Right renal pelvis (tissue), 4 donors: ENCODE results near the gene SLC26A9. TPM values are rescaled to one million over a fixed set of nuclear protein-coding genes. Genes with fewer than 3 reads are reported as not detected.
"Not testable (repeated sequence)": the region's sequence is repeated elsewhere in the genome, so short reads cannot be mapped to it uniquely, and the experiment has no call there.

ENCODE experiments used
- DNase-seq, 4 donors: peaks; one replicate each; pipeline ENCODE4 v3.0.0-alpha.2; 2013; ENCODE audit warnings: low read depth in 4 of 4, low spot score in 3 of 4, missing footprints in 1 of 4
- polyA plus RNA-seq, 4 donors: library from polyadenylated mRNA; unstranded; fragments of 120-200 nt; gene quantifications; one replicate each; pipeline ENCODE4 v1.2.1, GENCODE V29; 2013; ENCODE audit not compliant: insufficient read length in 4 of 4

The SLC26A9 gene
- polyA plus RNA-seq, 4 donors: 0.14 to 0.38 (median 0.31) TPM

- DNase-seq: not testable (repeated sequence)
Observed at GRCh38 chr1:205905095-205905494, 38.2 kb downstream of the SLC26A9 start.

- no peak for DNase-seq
Observed at GRCh38 chr1:205896351-205896750, 46.9 kb downstream of the SLC26A9 start.

- not testable (repeated sequence) for DNase-seq
Observed at GRCh38 chr1:205894119-205894518, 49.1 kb downstream of the SLC26A9 start.

GRCh38 chr1:205892175-205892574 is 51.1 kb downstream of the SLC26A9 start:
- not testable (repeated sequence) for DNase-seq

GRCh38 chr1:205891481-205891880 is 51.8 kb downstream of the SLC26A9 start:
- DNase-seq: not testable (repeated sequence)

- DNase-seq: not testable (repeated sequence)
Observed at GRCh38 chr1:205890631-205891030, 52.6 kb downstream of the SLC26A9 start.

GRCh38 chr1:205889706-205890105 is 53.5 kb downstream of the SLC26A9 start:
- DNase-seq: not testable (repeated sequence)

GRCh38 chr1:205889006-205889405 is 54.2 kb downstream of the SLC26A9 start:
- not testable (repeated sequence) for DNase-seq

- DNase-seq: no peak
Observed at GRCh38 chr1:205883792-205884191, 59.5 kb downstream of the SLC26A9 start.

- DNase-seq: no peak
Observed at GRCh38 chr1:205880923-205881322, 62.3 kb downstream of the SLC26A9 start.

- no peak for DNase-seq
Observed at GRCh38 chr1:205879974-205880373, 63.3 kb downstream of the SLC26A9 start.

GRCh38 chr1:205878026-205878425 is 65.2 kb downstream of the SLC26A9 start:
- no peak for DNase-seq

GRCh38 chr1:205873148-205873547 is 70.1 kb downstream of the SLC26A9 start:
- DNase-seq: not testable (repeated sequence)

GRCh38 chr1:205870236-205870635 is 73.0 kb downstream of the SLC26A9 start:
- DNase-seq: no peak

Other genes with a start within 250 kb of the SLC26A9 start
- 100 to 1,000 TPM; 327 to 402 (median 367) TPM for gene NUCKS1, start 193.3 kb downstream of the SLC26A9 start, polyA plus RNA-seq
- 10 to 100 TPM; 27.1 to 37.2 (median 34.1) TPM for gene RAB29, start 168.0 kb downstream of the SLC26A9 start, polyA plus RNA-seq
- gene SLC41A1, start 130.3 kb downstream of the SLC26A9 start, polyA plus RNA-seq: 10 to 100 TPM; 30.4 to 35.9 (median 31.7) TPM
- 1 to 10 TPM in 3 of 4 donors, under 1 TPM in 1; 0.39 to 3.3 (median 1.7) TPM for gene PM20D1, start 93.3 kb downstream of the SLC26A9 start, polyA plus RNA-seq
- gene RAB7B, start 59.9 kb upstream of the SLC26A9 start, polyA plus RNA-seq: 1 to 10 TPM; 3.0 to 3.7 (median 3.1) TPM
- gene CTSE, start 80.4 kb upstream of the SLC26A9 start, polyA plus RNA-seq: under 1 TPM; 0.18 to 0.26 (median 0.21) TPM
- 1 to 10 TPM; 1.8 to 6.4 (median 2.9) TPM for gene RHEX, start 109.7 kb upstream of the SLC26A9 start, polyA plus RNA-seq
- 1 to 10 TPM in 1 of 4 donors, under 1 TPM in 3; 0.58 to 1.1 (median 0.79) TPM for gene AVPR1B, start 173.9 kb upstream of the SLC26A9 start, polyA plus RNA-seq